DOHH2 (cell line): Measurements from ENCODE around the gene GRIN2D.
"Not testable (repeated sequence)": the region's sequence is repeated elsewhere in the genome, so short reads cannot be mapped to it uniquely, and the experiment has no call there.

Experiments used
- H3F3A ChIP-seq: fragments of 200-600 bp; sonication (generic), shearing (Covaris generic); 2 replicates; pipeline ENCODE4 v1.6.0; 2016; ENCODE audit warnings: antibody characterized with exemption, mild to moderate bottlenecking; ENCODE audit not compliant: control insufficient read depth, insufficient read depth
- H3K27ac ChIP-seq: fragments of 200-600 bp; sonication (generic); 2 replicates; pipeline ENCODE4 v1.5.1; 2014; ENCODE audit warnings: low read depth, mild to moderate bottlenecking, low read length, moderate library complexity
- H3K27me3 ChIP-seq: fragments of 200-600 bp; sonication (generic); 2 replicates; pipeline ENCODE4 v1.6.1; 2014; ENCODE audit warnings: mild to moderate bottlenecking, low read length, mixed read lengths; ENCODE audit not compliant: control insufficient read depth
- H3K36me3 ChIP-seq: fragments of 200-600 bp; sonication (generic); 2 replicates; pipeline ENCODE4 v1.6.1; 2014; ENCODE audit warnings: mild to moderate bottlenecking, low read length, moderate library complexity, mixed read lengths; ENCODE audit not compliant: control insufficient read depth
- H3K4me1 ChIP-seq: fragments of 200-600 bp; sonication (generic); 2 replicates; pipeline ENCODE4 v1.6.1; 2014; ENCODE audit warnings: mild to moderate bottlenecking, low read length, mixed read lengths; ENCODE audit not compliant: control insufficient read depth
- H3K4me2 ChIP-seq: fragments of 200-600 bp; sonication (generic); 2 replicates; pipeline ENCODE4 v1.6.0; 2014; ENCODE audit warnings: mild to moderate bottlenecking, low read length, moderate library complexity
- H3K4me3 ChIP-seq: fragments of 200-600 bp; sonication (generic); 2 replicates; pipeline ENCODE4 v1.5.1; 2014; ENCODE audit warnings: mild to moderate bottlenecking, low read length, mixed read lengths
- H3K79me2 ChIP-seq: fragments of 200-600 bp; sonication (generic); 2 replicates; pipeline ENCODE4 v1.6.1; 2014; ENCODE audit warnings: mild to moderate bottlenecking, low read length, mixed read lengths; ENCODE audit not compliant: control insufficient read depth
- H3K9me2 ChIP-seq: fragments of 200-600 bp; sonication (generic); replicated peaks from 2 replicates; pipeline ENCODE4 v1.6.1; 2014; ENCODE audit warnings: mild to moderate bottlenecking, low read length, mixed read lengths; ENCODE audit not compliant: control insufficient read depth
- H3K9me3 ChIP-seq: fragments of 200-600 bp; sonication (generic); 2 replicates; pipeline ENCODE4 v1.6.1; 2014; ENCODE audit warnings: antibody characterized with exemption, low read length, mixed read lengths; ENCODE audit not compliant: control insufficient read depth, insufficient read depth
- H4K20me1 ChIP-seq: fragments of 200-600 bp; sonication (generic); 2 replicates; pipeline ENCODE4 v1.6.0; 2014; ENCODE audit warnings: low read depth, mild to moderate bottlenecking, antibody characterized with exemption, low read length, moderate library complexity; ENCODE audit not compliant: control insufficient read depth, insufficient read depth
- EZH2phosphoT487 ChIP-seq: fragments of 200-600 bp; sonication (generic); IDR thresholded peaks from 2 replicates; pipeline ENCODE4 v1.6.1; 2017; ENCODE audit warnings: borderline replicate concordance, mild to moderate bottlenecking, antibody characterized with exemption, low read length, moderate library complexity, mixed read lengths
- TF ChIP-seq, protein P1 (sequence below): fragments of 200-600 bp; sonication (generic); IDR thresholded peaks from one replicate; pipeline ENCODE4 v1.5.1; 2014; ENCODE audit warnings: antibody characterized with exemption, mild to moderate bottlenecking, low read depth, low read length; ENCODE audit not compliant: poor library complexity, severe bottlenecking

Gene GRIN2D

DNA sequence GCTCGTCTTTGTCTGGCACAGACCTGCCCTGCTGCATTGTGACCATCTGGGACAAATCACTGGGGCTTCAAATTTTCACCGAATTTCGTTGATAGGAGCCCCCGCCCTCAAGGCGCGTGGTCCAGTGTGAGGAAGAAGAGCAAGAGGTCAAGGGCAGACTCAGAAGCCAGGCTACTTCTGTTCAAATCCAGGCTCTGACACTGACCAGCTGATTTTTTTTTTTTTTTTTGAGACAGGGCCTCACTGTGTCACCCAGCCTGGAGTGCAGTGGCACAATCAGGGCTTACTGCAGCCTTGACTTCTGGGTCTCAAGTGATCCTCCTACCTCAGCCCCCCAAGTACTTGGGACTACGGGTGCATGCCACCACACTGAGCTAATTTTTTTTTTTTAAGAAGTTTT is 22.1 kb upstream of the GRIN2D start:
- no peaks in the 10 kb centered on the region for H3K4me1 ChIP-seq
- H3K27me3 ChIP-seq = no peaks in the 10 kb centered on the region
- no peaks in the 10 kb centered on the region for H4K20me1 ChIP-seq
- no peak overlapping the region for H3K4me2 ChIP-seq
- no peaks in the 10 kb centered on the region for H3K9me3 ChIP-seq
- no peak for TF ChIP-seq EZH2phosphoT487
- TF ChIP-seq, protein P1, sequence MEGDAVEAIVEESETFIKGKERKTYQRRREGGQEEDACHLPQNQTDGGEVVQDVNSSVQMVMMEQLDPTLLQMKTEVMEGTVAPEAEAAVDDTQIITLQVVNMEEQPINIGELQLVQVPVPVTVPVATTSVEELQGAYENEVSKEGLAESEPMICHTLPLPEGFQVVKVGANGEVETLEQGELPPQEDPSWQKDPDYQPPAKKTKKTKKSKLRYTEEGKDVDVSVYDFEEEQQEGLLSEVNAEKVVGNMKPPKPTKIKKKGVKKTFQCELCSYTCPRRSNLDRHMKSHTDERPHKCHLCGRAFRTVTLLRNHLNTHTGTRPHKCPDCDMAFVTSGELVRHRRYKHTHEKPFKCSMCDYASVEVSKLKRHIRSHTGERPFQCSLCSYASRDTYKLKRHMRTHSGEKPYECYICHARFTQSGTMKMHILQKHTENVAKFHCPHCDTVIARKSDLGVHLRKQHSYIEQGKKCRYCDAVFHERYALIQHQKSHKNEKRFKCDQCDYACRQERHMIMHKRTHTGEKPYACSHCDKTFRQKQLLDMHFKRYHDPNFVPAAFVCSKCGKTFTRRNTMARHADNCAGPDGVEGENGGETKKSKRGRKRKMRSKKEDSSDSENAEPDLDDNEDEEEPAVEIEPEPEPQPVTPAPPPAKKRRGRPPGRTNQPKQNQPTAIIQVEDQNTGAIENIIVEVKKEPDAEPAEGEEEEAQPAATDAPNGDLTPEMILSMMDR = no peak
- no peaks in the 10 kb centered on the region for H3K79me2 ChIP-seq
- no peaks in the 10 kb centered on the region for H3K9me2 ChIP-seq
- no peaks in the 10 kb centered on the region for H3K36me3 ChIP-seq
- H3K4me3 ChIP-seq = no peak overlapping the region
- H3F3A ChIP-seq = no peaks in the 10 kb centered on the region
- no peak overlapping the region for H3K27ac ChIP-seq

DNA sequence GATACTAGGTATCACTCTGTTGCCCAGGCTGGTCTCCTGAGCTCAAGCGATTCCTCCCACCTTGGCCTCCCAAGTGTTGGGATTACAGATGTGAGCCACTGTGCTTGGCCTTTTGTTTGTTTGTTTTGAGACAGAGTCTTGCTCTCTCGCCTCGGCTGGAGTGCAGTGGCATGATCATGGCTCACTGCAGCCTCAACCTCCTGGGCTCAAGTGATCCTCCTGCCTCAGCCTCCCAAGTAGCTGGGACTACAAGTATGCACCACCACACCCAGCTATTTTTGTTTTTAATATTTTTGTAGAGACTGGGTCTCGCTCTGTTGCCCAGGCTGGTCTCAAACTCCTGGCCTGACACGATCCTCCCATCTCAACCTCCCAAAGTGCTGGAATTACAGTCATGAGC is 21.7 kb upstream of the GRIN2D start:
- not testable (repeated sequence) for H3K9me2 ChIP-seq, H3K4me1 ChIP-seq, H3K9me3 ChIP-seq, H3K79me2 ChIP-seq, H3K27me3 ChIP-seq, H3K27ac ChIP-seq, H3K4me2 ChIP-seq, H3K36me3 ChIP-seq, H3K4me3 ChIP-seq, H3F3A ChIP-seq, H4K20me1 ChIP-seq

- H3F3A ChIP-seq = no peaks in the 10 kb centered on the region
- no peaks in the 10 kb centered on the region for H3K36me3 ChIP-seq
- H3K9me3 ChIP-seq = no peaks in the 10 kb centered on the region
- H4K20me1 ChIP-seq = no peaks in the 10 kb centered on the region
- no peaks in the 10 kb centered on the region for H3K27me3 ChIP-seq
- no peak for TF ChIP-seq EZH2phosphoT487
- TF ChIP-seq, protein P1 = no peak
- H3K4me2 ChIP-seq = no peak overlapping the region
- no peak overlapping the region for H3K27ac ChIP-seq
- H3K4me1 ChIP-seq = no peaks in the 10 kb centered on the region
- H3K4me3 ChIP-seq = no peak overlapping the region
- H3K79me2 ChIP-seq = no peaks in the 10 kb centered on the region
- H3K9me2 ChIP-seq = no peaks in the 10 kb centered on the region
Measured at GRCh38 chr19:48372904-48373303, 20.6 kb upstream of the GRIN2D start.

- TF ChIP-seq, protein P1 = no peak
- TF ChIP-seq EZH2phosphoT487 = no peak
- H3K4me2 ChIP-seq = no peak overlapping the region
Measured at GRCh38 chr19:48373567-48373966, 19.9 kb upstream of the GRIN2D start.

More at GRCh38 chr19:48373567-48373966, 19.9 kb upstream of the GRIN2D start:
- Histone ChIP-seq H3F3A (no peaks in the 10 kb centered on the region), H3K79me2 (no peaks in the 10 kb centered on the region), H3K36me3 (no peaks in the 10 kb centered on the region), H3K4me1 (no peaks in the 10 kb centered on the region), H3K4me3 (no peak overlapping the region), H3K27me3 (no peaks in the 10 kb centered on the region), H4K20me1 (no peaks in the 10 kb centered on the region), H3K9me2 (no peaks in the 10 kb centered on the region), H3K9me3 (no peaks in the 10 kb centered on the region), H3K27ac (no peak overlapping the region)
